Measurements from ENCODE around the gene RPTOR.
A peak's percentile ranks its signal among the peaks of the same experiment; 100 is the strongest.

The RPTOR gene

GRCh38 chr17:80507965-80508364, 36.7 kb upstream of the RPTOR start:
- TF ChIP-seq POLR2A (IDR thresholded peaks at IDR 0.05; ENCODE audit: low read depth, low read length): no peak
- no peak for DNase-seq (ENCODE audit: insufficient read length, low spot score)
- no peak for FAIRE-seq

GRCh38 chr17:80509311-80509710, 35.3 kb upstream of the RPTOR start:
- no peak for DNase-seq (ENCODE audit: insufficient read length, low spot score)
- FAIRE-seq: no peak
- TF ChIP-seq POLR2A (IDR thresholded peaks at IDR 0.05; ENCODE audit: low read depth, low read length): no peak

- FAIRE-seq: no peak
- TF ChIP-seq POLR2A (IDR thresholded peaks at IDR 0.05; ENCODE audit: low read depth, low read length): no peak
- DNase-seq (ENCODE audit: insufficient read length, low spot score): no peak
Observed at GRCh38 chr17:80510132-80510531, 34.5 kb upstream of the RPTOR start.

- TF ChIP-seq POLR2A (IDR thresholded peaks at IDR 0.05; ENCODE audit: low read depth, low read length): no peak
- no peak for FAIRE-seq
Observed at GRCh38 chr17:80510772-80511171, 33.9 kb upstream of the RPTOR start.

GRCh38 chr17:80511222-80512180, 33.1 kb upstream of the RPTOR start:
- TF ChIP-seq POLR2A (IDR thresholded peaks at IDR 0.05; ENCODE audit: low read depth, low read length): no peak
- FAIRE-seq: no peak

More at GRCh38 chr17:80510772-80511171, 33.9 kb upstream of the RPTOR start:
- DNase-seq (ENCODE audit: insufficient read length, low spot score): no peak

GRCh38 chr17:80512233-80512632, 32.4 kb upstream of the RPTOR start:
- DNase-seq (ENCODE audit: insufficient read length, low spot score) (peak; percentile 97), FAIRE-seq (no peak)
- no peak for TF ChIP-seq POLR2A (IDR thresholded peaks at IDR 0.05; ENCODE audit: low read depth, low read length)

More at GRCh38 chr17:80511222-80512180, 33.1 kb upstream of the RPTOR start:
- DNase-seq (ENCODE audit: insufficient read length, low spot score): no peak

- TF ChIP-seq POLR2A (IDR thresholded peaks at IDR 0.05; ENCODE audit: low read depth, low read length): no peak
- FAIRE-seq (no peak), DNase-seq (ENCODE audit: insufficient read length, low spot score) (no peak)
Observed at GRCh38 chr17:80513201-80513600, 31.4 kb upstream of the RPTOR start.

GRCh38 chr17:80513892-80514291, 30.7 kb upstream of the RPTOR start:
- FAIRE-seq (no peak), DNase-seq (ENCODE audit: insufficient read length, low spot score) (peak; percentile 55)
- no peak for TF ChIP-seq POLR2A (IDR thresholded peaks at IDR 0.05; ENCODE audit: low read depth, low read length)

GRCh38 chr17:80516171-80516932, 28.3 kb upstream of the RPTOR start:
- FAIRE-seq: no peak
- TF ChIP-seq POLR2A (IDR thresholded peaks at IDR 0.05; ENCODE audit: low read depth, low read length): no peak
- no peak for DNase-seq (ENCODE audit: insufficient read length, low spot score)

GRCh38 chr17:80517641-80518040, 27.0 kb upstream of the RPTOR start:
- FAIRE-seq: no peak

GRCh38 chr17:80518392-80518791, 26.2 kb upstream of the RPTOR start:
- TF ChIP-seq POLR2A (IDR thresholded peaks at IDR 0.05; ENCODE audit: low read depth, low read length): no peak
- FAIRE-seq: no peak
- no peak for DNase-seq (ENCODE audit: insufficient read length, low spot score)

More at GRCh38 chr17:80517641-80518040, 27.0 kb upstream of the RPTOR start:
- TF ChIP-seq POLR2A (IDR thresholded peaks at IDR 0.05; ENCODE audit: low read depth, low read length): no peak
- DNase-seq (ENCODE audit: insufficient read length, low spot score): no peak

GRCh38 chr17:80519091-80519781, 25.4 kb upstream of the RPTOR start:
- no peak for FAIRE-seq

GRCh38 chr17:80520810-80521455, 23.7 kb upstream of the RPTOR start:
- DNase-seq (ENCODE audit: insufficient read length, low spot score): no peak
- no peak for FAIRE-seq
- TF ChIP-seq POLR2A (IDR thresholded peaks at IDR 0.05; ENCODE audit: low read depth, low read length): no peak

More at GRCh38 chr17:80519091-80519781, 25.4 kb upstream of the RPTOR start:
- DNase-seq (ENCODE audit: insufficient read length, low spot score): no peak
- no peak for TF ChIP-seq POLR2A (IDR thresholded peaks at IDR 0.05; ENCODE audit: low read depth, low read length)
